RWPE2 (cell line): ENCODE measurements around the gene HS6ST1.

Source experiments
- ATAC-seq: fragments of 200-7000 bp; cut with Tn5 transposase; 3 replicates; pipeline ENCODE4 v1.9.1; 2021; ENCODE audit warnings: low read depth
- DNase-seq: peaks from one replicate; pipeline ENCODE4 v3.0.0-alpha.2; 2020; ENCODE audit warnings: low spot score
- H3K27ac ChIP-seq: fragments of 450-650 bp; 2 replicates; pipeline ENCODE4 v1.5.1; 2017; ENCODE audit warnings: mild to moderate bottlenecking; ENCODE audit not compliant: poor library complexity, severe bottlenecking
- H3K27me3 ChIP-seq: fragments of 250-450 bp; sonication (Bioruptor Pico); 2 replicates; pipeline ENCODE4 v1.5.1; 2021; ENCODE audit warnings: mild to moderate bottlenecking, moderate library complexity; ENCODE audit not compliant: insufficient read depth, poor library complexity, severe bottlenecking
- H3K36me3 ChIP-seq: fragments of 250-450 bp; sonication (Bioruptor Pico); 2 replicates; pipeline ENCODE4 v1.5.1; 2020; ENCODE audit warnings: low read depth, mild to moderate bottlenecking, moderate library complexity
- H3K4me1 ChIP-seq: fragments of 250-450 bp; sonication (Bioruptor Pico); 2 replicates; pipeline ENCODE4 v1.5.1; 2021; ENCODE audit warnings: mild to moderate bottlenecking, moderate library complexity; ENCODE audit not compliant: insufficient read depth, poor library complexity, severe bottlenecking
- H3K4me3 ChIP-seq: fragments of 250-450 bp; sonication (Bioruptor Pico); 2 replicates; pipeline ENCODE4 v1.5.1; 2021; ENCODE audit warnings: mild to moderate bottlenecking, moderate library complexity; ENCODE audit not compliant: severe bottlenecking
- H3K9me3 ChIP-seq: fragments of 250-450 bp; sonication (Bioruptor Pico); 2 replicates; pipeline ENCODE4 v1.5.1; 2021; ENCODE audit warnings: mild to moderate bottlenecking, moderate library complexity; ENCODE audit not compliant: severe bottlenecking
- TF ChIP-seq, protein P1 (sequence below): fragments of 450-650 bp; IDR thresholded peaks from one replicate; pipeline ENCODE4 v1.5.1; 2017; ENCODE audit warnings: mild to moderate bottlenecking, moderate library complexity; ENCODE audit not compliant: poor library complexity, severe bottlenecking

Gene HS6ST1

DNA sequence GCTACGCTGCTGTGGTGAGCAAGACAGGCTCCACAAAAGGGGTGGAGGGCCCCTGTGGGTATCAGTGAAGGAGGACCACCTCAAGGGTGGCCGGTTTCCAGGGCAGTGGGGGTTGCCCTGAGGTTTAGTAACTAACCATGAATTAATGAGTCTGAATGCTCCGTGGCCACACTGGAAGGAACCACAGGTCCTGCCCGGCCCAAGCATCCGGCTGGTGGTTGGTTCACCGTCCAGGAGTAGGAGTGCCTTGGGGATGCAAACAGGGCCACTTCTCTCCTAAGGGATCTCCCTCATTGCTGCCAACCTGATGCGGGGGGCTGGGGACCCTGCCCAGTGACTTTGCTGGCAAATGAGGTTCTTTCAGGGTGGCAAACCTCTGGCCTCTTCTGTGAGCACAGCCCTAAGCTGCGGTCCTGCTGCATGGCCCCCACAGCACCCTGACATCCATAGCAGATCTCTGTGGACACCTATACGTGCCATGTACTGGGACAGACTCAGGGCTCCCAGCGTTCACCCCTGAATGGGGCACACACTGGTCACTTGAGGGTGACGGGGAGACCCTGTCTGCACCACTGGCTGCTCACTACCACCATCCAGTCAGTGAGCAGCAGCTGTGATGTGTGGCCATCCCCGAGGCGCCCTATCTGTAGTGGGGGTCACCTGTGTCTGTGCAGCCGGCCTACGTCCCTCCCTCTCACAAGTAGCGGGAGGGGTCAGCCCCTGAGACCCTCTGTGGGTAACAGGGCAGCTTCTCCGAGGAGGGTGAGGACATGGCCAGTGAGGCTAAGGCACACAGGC, 41.6 kb downstream of the HS6ST1 start:
- Histone ChIP-seq H3K36me3 (0 out of 2 replicates have a peak, but pooled peaks cover 7% of the 10 kb centered on the region), H3K27me3 (no peaks in the 10 kb centered on the region), H3K9me3 (no peaks in the 10 kb centered on the region), H3K4me1 (peaks cover 3% of the 10 kb centered on the region), H3K4me3 (no peak overlapping the region), H3K27ac (no peak overlapping the region)
- no peak for DNase-seq
- TF ChIP-seq, protein P1, sequence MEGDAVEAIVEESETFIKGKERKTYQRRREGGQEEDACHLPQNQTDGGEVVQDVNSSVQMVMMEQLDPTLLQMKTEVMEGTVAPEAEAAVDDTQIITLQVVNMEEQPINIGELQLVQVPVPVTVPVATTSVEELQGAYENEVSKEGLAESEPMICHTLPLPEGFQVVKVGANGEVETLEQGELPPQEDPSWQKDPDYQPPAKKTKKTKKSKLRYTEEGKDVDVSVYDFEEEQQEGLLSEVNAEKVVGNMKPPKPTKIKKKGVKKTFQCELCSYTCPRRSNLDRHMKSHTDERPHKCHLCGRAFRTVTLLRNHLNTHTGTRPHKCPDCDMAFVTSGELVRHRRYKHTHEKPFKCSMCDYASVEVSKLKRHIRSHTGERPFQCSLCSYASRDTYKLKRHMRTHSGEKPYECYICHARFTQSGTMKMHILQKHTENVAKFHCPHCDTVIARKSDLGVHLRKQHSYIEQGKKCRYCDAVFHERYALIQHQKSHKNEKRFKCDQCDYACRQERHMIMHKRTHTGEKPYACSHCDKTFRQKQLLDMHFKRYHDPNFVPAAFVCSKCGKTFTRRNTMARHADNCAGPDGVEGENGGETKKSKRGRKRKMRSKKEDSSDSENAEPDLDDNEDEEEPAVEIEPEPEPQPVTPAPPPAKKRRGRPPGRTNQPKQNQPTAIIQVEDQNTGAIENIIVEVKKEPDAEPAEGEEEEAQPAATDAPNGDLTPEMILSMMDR, result no peak
- ATAC-seq, result no peak

DNA sequence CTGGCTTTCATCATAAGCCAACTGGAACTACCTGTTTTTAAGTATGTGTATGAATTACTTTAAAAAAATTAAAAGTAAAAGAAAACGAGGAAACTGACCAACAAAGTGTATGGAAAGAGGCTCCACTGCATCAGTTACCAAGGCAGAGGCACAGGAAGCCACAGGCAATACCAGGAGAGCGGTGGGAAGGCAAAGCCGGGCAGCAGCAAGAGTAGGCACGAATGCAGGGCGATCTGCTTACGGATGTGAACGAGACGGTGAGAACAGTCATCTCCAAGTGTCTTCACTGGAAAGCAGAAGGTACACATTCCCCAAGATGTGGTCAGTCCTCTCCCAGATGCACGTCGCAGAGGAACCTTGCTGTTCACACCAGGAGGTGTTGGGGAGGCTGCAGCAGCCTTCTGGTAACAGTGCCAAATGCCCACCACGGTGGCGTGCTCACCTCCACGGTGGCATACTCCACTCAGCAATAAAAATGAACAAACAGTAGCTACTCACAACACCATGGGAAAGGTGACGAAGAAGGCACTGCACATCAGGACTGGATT, 43.1 kb downstream of the HS6ST1 start:
- Histone ChIP-seq H3K36me3 (0 out of 2 replicates have a peak, but pooled peaks cover 7% of the 10 kb centered on the region), H3K27me3 (no peaks in the 10 kb centered on the region), H3K4me1 (no peaks in the 10 kb centered on the region), H3K9me3 (no peaks in the 10 kb centered on the region), H3K27ac (no peak overlapping the region), H3K4me3 (no peak overlapping the region)
- DNase-seq (no peak), ATAC-seq (no peak)
- TF ChIP-seq, protein P1, result no peak

DNA sequence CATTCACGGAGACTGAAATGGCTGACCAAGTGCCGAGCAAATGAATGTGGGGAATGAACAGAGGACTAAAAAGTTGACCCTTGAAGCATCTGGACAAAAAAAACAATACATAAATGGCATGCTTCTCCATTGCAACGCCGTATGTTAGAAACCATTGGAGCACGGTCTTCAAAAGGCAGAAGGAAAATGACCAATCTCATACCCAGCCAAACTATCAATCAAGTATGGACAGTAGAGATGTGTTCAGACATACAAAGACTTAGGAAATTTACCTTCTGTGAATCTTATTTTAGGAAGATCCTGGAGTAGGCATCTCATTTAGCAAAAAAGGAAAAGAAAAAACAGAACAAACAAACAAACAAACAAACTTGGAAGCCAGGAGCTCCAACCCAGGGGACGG, 44.5 kb downstream of the HS6ST1 start:
- 0 out of 2 replicates have a peak, but pooled peaks cover 7% of the 10 kb centered on the region for H3K36me3 ChIP-seq

DNA sequence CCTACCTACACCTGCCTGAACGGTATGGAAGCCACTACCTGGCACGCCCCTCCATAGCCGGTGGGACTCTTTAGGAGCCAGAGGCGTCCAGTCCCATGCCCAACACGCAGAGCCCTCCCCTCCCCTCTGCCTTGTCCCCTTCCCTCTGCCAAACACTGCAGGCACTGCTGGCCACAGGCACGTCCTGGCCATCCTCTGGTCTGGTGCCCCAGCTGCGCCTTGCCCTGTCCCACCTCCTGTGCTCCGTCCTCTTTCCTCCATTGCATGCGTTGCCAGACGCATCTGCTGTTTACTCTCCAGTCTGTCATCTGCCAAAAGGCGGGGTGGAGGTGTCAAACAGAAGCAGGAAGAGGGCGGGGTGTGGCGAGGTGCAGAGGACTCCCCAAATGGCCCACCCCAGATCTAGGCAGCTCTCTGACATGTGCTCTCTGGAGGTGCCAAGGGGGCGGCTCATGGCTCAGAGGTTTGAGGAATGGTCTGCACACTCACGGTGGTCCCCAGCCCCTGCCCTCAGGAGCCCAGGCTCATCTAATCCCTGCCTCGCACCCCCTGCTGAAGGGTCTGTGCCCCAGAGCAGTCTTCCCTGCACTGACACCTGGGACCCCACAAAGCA, 45.1 kb downstream of the HS6ST1 start:
- ATAC-seq, result no peak
- TF ChIP-seq, protein P1, result no peak
- no peak for DNase-seq
- Histone ChIP-seq H3K9me3 (no peaks in the 10 kb centered on the region), H3K27ac (no peak overlapping the region), H3K27me3 (no peaks in the 10 kb centered on the region), H3K36me3 (0 out of 2 replicates have a peak, but pooled peaks cover 7% of the 10 kb centered on the region), H3K4me3 (no peak overlapping the region), H3K4me1 (no peaks in the 10 kb centered on the region)

More for the DNA sequence above, 44.5 kb downstream of the HS6ST1 start:
- no peak for ATAC-seq
- Histone ChIP-seq H3K27ac (no peak overlapping the region), H3K27me3 (no peaks in the 10 kb centered on the region), H3K9me3 (no peaks in the 10 kb centered on the region), H3K4me1 (no peaks in the 10 kb centered on the region), H3K4me3 (no peak overlapping the region)
- no peak for DNase-seq
- TF ChIP-seq, protein P1, result no peak
